Suprapubic skin (tissue), 4 donors: ENCODE results near the gene PHACTR1.

Experiments
- CTCF ChIP-seq, 2 donors: fragments of 200-600 bp in 1 of 2; fragments of 450-650 bp in 1 of 2; sonication (generic) in 1 of 2; IDR thresholded peaks; one replicate each; pipeline ENCODE4 v1.5.1; 2016 to 2019; ENCODE audit warnings: antibody characterized with exemption in 2 of 2, mild to moderate bottlenecking in 1 of 2, moderate library complexity in 1 of 2
- POLR2A ChIP-seq, 2 donors: fragments of 450-650 bp; IDR thresholded peaks; one replicate each; pipeline ENCODE4 v1.6.1; 2017; ENCODE audit warnings: antibody characterized with exemption in 2 of 2, mild to moderate bottlenecking in 2 of 2, moderate library complexity in 2 of 2
- POLR2AphosphoS5 ChIP-seq, 3 donors: sonication (generic); formaldehyde crosslinking; IDR thresholded peaks; one replicate each; pipeline ENCODE4 v1.6.1; 2017; ENCODE audit warnings: antibody characterized with exemption in 3 of 3

GRCh38 chr6:12715437-12715836 lies 1.1 kb upstream of the PHACTR1 start:
- no peak for TF ChIP-seq CTCF (IDR thresholded peaks at IDR 0.05)
- no peak for TF ChIP-seq POLR2AphosphoS5 (IDR thresholded peaks at IDR 0.05)
- TF ChIP-seq POLR2A (IDR thresholded peaks at IDR 0.05), result no peak
